GM13976 (cell line): ENCODE results near the gene MAP4K4.

ENCODE experiments used
- DNase-seq: peaks from one replicate; pipeline ENCODE4 v3.0.0; 2012; ENCODE audit warnings: low spot score
- CTCF ChIP-seq: IDR thresholded peaks from 2 replicates; pipeline ENCODE4 v1.5.1; 2012; ENCODE audit warnings: borderline replicate concordance, mild to moderate bottlenecking; ENCODE audit not compliant: insufficient read depth; ENCODE audit errors: extremely low read depth, missing control alignments, control extremely low read depth
- in situ Hi-C: fragments of 300-500 bp; cut with MboI; formaldehyde crosslinking; loops from one replicate; pipeline ENCODE4 v1.12.0; 2022; ENCODE audit warnings: low sequenced_read_pairs, mixed read lengths, inconsistent platforms; ENCODE audit not compliant: unreplicated experiment

The MAP4K4 gene

GRCh38 chr2:101854877-101855276 is 157.4 kb downstream of the MAP4K4 start:
- no peak for TF ChIP-seq CTCF
- DNase-seq = no peak
- in situ Hi-C loops = no loop called here

- in situ Hi-C loops = no loop called here
- no peak for DNase-seq
- TF ChIP-seq CTCF = no peak
These were observed 158.3 kb downstream of the MAP4K4 start for GRCh38 chr2:101855776-101856175.

- TF ChIP-seq CTCF = no peak
- in situ Hi-C loops = no loop called here
- DNase-seq = no peak
These were observed 160.7 kb downstream of the MAP4K4 start for GRCh38 chr2:101858246-101858645.

GRCh38 chr2:101858910-101859309 is 161.4 kb downstream of the MAP4K4 start:
- no peak for DNase-seq
- in situ Hi-C loops = no loop called here

GRCh38 chr2:101859604-101860003 is 162.1 kb downstream of the MAP4K4 start:
- in situ Hi-C loops = no loop called here
- no peak for DNase-seq
- no peak for TF ChIP-seq CTCF

More at GRCh38 chr2:101858910-101859309, 161.4 kb downstream of the MAP4K4 start:
- TF ChIP-seq CTCF = no peak

GRCh38 chr2:101860157-101860556 is 162.7 kb downstream of the MAP4K4 start:
- no peak for DNase-seq
- TF ChIP-seq CTCF = no peak
- in situ Hi-C loops = no loop called here

- no peak for TF ChIP-seq CTCF
- in situ Hi-C loops = no loop called here
- no peak for DNase-seq
These were observed 163.3 kb downstream of the MAP4K4 start for GRCh38 chr2:101860782-101861181.
